GM18520 (cell line): Measurements from ENCODE around the gene SSUH2.
"Not testable (repeated sequence)": the region's sequence is repeated elsewhere in the genome, so short reads cannot be mapped to it uniquely, and the experiment has no call there.

Experiments used
- ATAC-seq: cut with Tn5 transposase; IDR thresholded peaks from one replicate; pipeline ENCODE4 v1.9.1; 2021; ENCODE audit not compliant: unreplicated experiment

SSUH2 gene

GRCh38 chr3:8644748-8645390, at the start of gene SSUH2:
Gene SSUH2, minus strand, starts transcription at chr3:8644798. Its CDS starts 40 bp downstream, at chr3:8644758.
- ATAC-seq: no peak

GRCh38 chr3:8691295-8691694, 46.7 kb upstream of the SSUH2 start:
- ATAC-seq: not testable (repeated sequence)

- ATAC-seq: not testable (repeated sequence)
These were observed 40.4 kb upstream of the SSUH2 start for GRCh38 chr3:8684992-8685391.

GRCh38 chr3:8682850-8683574, 38.4 kb upstream of the SSUH2 start:
- not testable (repeated sequence) for ATAC-seq

- not testable (repeated sequence) for ATAC-seq
These were observed 37.4 kb upstream of the SSUH2 start for GRCh38 chr3:8681881-8682538.

- ATAC-seq: no peak
These were observed 36.8 kb upstream of the SSUH2 start for GRCh38 chr3:8681349-8681748.

GRCh38 chr3:8679817-8680553, 35.4 kb upstream of the SSUH2 start:
- not testable (repeated sequence) for ATAC-seq

- no peak for ATAC-seq
These were observed 34.2 kb upstream of the SSUH2 start for GRCh38 chr3:8678751-8679150.

GRCh38 chr3:8677258-8677657, 32.7 kb upstream of the SSUH2 start:
- not testable (repeated sequence) for ATAC-seq

- ATAC-seq: not testable (repeated sequence)
These were observed 31.0 kb upstream of the SSUH2 start for GRCh38 chr3:8675591-8675990.

- no peak for ATAC-seq
These were observed 28.6 kb upstream of the SSUH2 start for GRCh38 chr3:8673083-8673737.

GRCh38 chr3:8669019-8669418, 24.4 kb upstream of the SSUH2 start:
- no peak for ATAC-seq

- ATAC-seq: no peak
These were observed 23.6 kb upstream of the SSUH2 start for GRCh38 chr3:8668216-8668615.

- no peak for ATAC-seq
These were observed 23.0 kb upstream of the SSUH2 start for GRCh38 chr3:8667463-8668091.

GRCh38 chr3:8665407-8665896, 20.9 kb upstream of the SSUH2 start:
- ATAC-seq: no peak

GRCh38 chr3:8663177-8664061, 18.8 kb upstream of the SSUH2 start:
- ATAC-seq: no peak

- ATAC-seq: no peak
These were observed 18.0 kb upstream of the SSUH2 start for GRCh38 chr3:8662594-8662993.

- ATAC-seq: no peak
These were observed 15.8 kb upstream of the SSUH2 start for GRCh38 chr3:8660175-8661118.
